CD4-positive, alpha-beta T cell treated with Interferon gamma for 1 hour (primary cell): ENCODE results near the gene DNAJC5.
"Not testable (repeated sequence)": the region's sequence is repeated elsewhere in the genome, so short reads cannot be mapped to it uniquely, and the experiment has no call there.

Source experiments
- DNase-seq: peaks from one replicate; pipeline ENCODE4 v3.0.0-alpha.2; 2020

Gene DNAJC5

DNA sequence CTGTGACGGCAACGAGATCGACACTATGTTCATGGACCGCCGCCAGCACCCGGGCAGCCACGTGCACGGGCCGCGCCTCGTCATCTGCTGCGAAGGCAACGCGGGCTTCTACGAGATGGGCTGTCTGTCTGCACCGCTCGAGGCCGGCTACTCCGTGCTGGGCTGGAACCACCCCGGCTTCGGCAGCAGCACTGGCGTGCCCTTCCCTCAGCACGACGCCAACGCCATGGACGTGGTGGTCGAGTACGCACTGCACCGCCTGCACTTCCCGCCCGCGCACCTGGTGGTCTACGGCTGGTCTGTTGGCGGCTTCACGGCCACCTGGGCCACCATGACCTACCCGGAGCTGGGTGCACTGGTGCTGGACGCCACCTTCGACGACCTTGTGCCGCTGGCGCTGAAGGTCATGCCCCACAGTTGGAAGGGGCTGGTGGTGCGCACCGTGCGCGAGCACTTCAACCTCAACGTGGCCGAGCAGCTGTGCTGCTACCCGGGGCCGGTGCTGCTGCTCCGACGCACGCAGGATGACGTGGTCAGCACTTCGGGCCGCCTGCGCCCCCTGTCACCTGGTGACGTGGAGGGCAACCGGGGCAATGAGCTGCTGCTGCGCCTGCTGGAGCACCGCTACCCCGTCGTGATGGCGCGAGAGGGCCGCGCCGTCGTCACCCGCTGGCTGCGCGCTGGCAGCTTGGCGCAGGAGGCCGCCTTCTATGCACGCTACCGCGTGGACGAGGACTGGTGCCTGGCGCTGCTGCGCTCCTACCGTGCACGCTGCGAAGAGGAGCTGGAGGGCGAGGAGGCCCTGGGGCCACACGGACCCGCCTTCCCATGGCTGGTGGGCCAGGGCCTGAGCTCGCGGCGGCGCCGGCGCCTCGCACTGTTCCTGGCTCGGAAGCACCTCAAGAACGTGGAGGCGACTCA, 32.7 kb upstream of the DNAJC5 start:
- no peak for DNase-seq

DNA sequence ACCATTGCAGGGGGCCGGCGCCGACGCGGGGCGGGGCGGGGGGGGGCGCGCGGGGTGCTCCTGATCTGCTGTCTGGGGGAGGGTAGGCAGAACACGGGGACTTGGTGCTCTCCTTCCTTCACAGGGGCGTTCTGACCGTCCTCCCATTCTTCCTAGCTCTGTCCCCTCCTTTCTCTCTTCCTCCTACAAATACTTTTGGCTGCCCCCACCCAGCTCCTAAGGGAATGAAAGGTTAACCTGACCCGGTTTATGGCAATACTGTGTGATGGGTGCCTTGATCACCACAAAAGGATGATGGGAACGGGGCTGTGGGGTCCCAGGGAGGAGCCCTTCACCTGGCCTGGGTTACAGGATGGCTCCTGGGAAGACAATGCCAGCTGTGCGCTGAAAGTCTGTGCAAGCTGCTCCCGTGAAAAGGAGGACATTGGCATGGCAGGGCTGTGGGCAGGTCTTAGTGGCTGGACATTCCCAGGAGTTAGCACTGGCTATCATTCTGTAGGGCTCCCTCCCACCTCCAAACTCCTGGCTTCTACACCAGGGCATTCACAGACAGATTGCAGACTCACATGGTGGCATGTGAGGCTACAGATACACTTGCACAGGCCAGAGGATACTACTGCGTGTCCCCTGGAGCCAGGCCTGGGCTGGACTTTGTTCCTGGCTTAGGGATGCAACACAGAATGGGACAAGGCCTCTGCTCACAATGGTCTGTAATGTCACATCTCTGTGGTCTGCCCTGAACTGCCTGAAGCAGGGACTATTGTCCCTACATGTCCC, 31.7 kb upstream of the DNAJC5 start:
- no peak for DNase-seq

DNA sequence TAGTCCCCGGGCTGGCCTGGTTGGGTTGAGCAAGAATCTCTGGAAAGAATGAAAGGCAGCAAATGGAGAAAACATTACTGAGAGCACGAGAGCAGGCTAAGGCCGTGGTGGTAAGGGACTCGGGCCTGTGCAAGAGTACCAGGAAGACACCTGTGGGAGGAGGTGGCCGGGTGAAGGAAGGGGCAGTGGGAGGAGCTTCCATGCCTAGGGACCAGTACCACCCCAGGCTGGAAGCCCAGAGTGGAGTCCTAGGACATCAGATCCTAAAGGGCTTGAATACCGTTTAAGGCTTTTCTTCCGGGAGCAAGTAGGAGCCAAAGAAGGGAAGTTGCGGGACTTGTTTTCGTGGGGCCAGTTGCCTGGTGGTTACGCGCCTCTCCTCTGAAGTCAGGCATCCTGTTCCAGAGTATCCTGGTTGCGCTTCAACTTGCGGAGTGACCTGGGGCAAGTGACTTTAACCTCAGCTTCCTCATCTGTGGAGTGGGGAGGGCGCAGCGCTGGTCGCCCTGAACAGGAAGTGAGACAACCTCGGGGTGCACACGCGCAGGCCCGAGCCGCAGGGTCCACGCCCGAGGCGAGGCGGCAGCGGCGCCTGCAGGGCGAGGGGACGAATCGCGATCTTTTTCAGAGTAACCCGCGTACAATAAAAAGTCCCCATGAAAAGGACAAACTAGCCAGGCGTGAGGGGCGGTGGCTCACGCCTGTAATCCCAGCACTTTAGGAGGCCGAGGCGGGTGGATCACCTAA, 31.0 kb upstream of the DNAJC5 start:
- DNase-seq, result peak; percentile 89

DNA sequence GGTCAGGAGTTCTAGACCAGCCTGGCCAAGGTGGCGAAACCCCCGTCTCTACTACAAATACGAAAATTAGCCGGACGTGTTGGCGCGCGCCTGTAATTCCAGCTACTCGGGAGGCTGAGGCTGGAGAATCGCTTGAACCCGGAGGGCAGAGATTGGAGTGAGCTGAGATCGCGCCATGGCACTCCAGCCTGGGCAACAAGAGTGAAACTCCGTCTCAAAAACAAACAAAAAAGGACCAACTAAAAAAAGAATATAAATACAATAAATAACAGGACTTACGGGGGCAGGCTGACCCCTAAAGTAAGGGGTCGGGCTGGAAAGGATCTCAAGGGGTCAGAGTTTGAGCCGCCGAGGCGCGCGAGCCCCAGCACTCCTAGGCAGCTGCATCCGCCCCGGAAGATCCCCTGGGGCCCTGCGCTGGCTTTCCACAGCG, 30.4 kb upstream of the DNAJC5 start:
- DNase-seq, result no peak

DNA sequence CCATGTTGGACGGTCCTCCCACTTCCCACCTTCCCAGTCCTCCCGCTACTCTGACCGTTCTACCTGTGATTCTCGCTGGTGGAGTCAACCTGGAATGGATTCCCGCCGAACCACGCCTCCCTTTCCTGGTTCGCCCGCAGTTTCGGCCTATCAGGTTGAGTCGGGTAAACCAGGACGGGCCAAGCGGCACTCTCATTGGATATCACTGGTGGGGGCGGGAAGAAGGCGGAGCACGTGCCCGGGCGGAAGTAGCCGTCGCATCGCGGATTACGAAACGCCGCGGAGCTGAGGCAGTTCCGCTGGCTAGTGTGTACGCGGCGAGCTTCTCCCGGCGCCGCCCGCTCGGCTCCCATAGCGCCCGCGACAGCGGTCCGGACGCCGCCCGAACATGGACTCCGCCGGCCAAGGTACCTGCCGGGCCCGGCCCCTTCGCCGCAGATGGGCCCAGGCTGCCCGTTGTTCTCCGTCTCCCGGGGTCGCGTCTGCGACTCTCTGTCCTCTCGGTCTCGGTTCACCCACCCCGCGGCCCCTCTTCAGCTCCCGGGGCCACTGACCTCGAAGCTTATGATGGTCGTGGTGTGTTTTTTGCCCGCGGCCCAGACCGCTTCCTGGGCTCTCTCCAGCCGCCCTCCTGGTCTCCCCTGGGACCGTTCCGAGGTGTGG, 29.8 kb upstream of the DNAJC5 start, which contains the start of gene TPD52L2:
TPD52L2 (plus strand) TSS at position 293 of the 663 bp plus-strand sequence; CDS start at position 389, 96 bp downstream.
- peak; percentile 96 for DNase-seq

DNA sequence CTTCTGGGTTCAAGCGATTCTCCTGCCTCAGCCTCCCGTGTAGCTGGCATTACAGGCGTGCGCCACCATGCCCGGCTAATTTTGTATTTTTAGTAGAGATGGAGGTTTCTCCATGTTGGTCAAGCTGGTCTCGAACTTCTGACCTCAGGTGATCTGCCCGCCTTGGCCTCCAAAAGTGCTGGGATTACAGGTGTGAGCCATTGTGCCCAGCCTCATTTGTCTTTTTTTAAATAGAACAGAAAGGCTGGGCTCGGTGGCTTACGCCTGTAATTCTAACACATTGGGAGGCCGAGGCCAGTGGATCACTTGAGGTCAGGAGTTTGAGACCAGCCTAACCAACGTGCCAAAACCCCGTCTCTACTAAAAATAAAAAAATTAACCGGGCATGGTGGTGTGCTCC, 27.9 kb upstream of the DNAJC5 start:
- DNase-seq, result not testable (repeated sequence)

DNA sequence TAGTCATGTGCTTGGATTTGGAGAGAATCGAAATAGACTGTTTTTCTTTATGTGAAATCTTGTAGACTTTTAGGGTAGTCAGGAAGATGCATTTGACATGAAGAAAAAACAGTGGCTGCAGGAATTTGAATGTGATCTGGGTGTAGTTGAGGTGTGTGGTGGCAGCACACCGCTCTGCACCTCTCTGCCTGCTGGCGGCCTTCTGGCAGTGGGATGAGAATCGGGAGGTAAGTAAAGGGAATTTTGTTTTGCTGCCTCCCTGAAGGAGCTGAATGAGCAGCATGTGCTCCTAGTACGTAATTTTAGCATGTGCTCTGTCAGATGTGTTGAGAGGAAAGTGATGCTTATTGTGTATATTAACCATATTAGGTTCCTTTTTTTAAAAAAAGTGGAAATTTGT, 26.7 kb upstream of the DNAJC5 start:
- DNase-seq, result no peak

DNA sequence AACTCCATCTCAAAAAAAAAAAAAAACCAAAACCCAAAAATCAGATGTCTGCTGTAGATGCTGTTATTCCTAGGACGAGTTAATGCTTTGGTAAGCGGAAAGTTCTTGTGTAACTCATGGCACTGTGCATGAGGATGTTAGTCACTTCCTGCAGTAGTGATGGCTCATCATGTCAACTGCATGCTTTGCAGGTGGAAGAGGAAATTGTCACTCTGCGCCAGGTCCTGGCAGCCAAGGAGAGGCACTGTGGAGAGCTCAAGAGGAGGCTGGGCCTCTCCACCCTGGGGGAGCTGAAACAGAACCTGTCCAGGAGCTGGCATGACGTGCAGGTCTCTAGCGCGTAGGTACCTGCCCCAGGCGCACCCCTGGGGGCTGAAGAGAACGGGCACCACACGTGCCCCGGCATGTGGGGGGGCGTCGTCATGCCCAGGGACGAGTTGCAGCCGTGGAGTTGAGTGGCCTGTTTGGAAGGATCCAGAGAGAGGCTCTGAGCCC, 21.4 kb upstream of the DNAJC5 start:
- peak; percentile 71 for DNase-seq

DNA sequence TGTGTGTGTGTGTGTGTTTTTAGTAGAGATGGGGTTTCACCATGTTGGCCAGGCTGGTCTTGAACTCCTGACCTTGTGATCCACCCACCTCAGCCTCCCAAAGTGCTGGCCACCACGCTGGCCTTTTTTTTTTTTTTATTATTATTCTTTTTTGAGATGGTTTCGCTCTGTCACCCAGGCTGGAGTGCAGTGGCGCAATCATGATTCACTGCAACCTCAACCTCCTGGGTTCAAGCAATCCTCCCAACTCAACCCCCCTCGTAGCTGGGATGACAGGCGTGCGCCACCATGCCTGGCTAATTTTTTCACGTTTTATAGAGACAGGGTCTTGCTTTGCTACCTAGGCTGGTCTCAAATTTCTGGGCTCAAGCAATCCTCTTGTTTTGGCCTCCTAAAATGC, 20.7 kb upstream of the DNAJC5 start:
- peak; percentile 41 for DNase-seq

DNA sequence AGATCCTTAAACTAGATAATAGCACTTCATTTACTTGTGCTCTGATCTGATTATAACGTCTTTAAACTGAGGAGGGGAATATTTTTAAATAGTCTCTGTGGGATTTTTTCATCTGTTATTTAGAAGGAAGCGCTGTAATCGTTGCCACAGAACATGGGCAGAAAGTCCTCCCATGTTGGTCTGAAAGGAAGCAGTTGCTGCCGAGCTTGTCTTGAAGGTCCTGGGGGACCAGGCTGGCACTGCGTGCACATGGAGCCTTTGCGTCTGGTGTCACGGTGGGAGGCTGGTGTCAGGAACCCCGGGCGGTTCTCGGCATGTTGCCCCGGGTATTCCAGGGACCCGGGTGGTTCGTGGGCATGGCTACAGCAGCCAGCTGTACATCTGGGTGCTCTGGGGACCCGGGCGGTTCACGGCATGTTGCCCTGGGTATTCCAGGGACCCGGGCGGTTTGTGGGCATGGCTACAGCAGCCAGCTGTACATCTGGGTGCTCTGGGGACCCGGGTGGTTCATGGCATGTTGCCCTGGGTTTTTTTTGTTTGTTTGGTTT, 18.4 kb upstream of the DNAJC5 start:
- DNase-seq, result no peak

DNA sequence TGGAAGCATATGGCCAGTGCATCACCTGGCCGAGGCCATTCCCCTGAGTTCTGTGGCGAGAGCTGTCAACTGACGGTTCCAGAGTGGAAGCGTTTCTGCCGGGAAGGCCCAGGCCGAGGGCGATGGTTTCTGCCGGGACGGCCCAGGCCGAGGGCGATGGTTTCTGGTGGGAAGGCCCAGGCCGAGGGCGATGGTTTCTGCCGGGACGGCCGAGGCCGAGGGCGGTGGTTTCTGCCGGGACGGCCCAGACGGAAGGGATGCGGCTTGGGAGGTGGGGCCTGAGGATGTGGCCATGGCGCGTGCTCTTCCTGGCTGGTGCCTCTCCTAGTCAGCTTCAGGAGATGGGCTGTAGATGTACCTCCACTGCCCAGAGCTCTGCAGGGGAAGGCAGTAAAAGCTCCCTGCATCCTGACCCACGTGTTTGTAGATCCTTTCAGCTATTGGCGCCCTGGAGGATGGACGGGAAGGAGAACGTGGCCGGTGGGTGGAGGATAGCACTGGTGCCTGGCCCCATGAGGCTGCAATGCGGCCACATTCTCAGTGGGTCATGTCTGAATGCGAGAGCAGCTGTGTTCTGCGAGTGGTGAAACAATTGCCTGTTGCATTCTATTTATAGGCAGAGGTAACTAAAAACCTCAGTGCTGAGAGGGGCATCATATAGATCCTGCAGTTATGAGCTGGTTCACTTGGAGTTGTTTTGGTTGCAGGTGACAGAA, 17.0 kb upstream of the DNAJC5 start:
- no peak for DNase-seq

DNA sequence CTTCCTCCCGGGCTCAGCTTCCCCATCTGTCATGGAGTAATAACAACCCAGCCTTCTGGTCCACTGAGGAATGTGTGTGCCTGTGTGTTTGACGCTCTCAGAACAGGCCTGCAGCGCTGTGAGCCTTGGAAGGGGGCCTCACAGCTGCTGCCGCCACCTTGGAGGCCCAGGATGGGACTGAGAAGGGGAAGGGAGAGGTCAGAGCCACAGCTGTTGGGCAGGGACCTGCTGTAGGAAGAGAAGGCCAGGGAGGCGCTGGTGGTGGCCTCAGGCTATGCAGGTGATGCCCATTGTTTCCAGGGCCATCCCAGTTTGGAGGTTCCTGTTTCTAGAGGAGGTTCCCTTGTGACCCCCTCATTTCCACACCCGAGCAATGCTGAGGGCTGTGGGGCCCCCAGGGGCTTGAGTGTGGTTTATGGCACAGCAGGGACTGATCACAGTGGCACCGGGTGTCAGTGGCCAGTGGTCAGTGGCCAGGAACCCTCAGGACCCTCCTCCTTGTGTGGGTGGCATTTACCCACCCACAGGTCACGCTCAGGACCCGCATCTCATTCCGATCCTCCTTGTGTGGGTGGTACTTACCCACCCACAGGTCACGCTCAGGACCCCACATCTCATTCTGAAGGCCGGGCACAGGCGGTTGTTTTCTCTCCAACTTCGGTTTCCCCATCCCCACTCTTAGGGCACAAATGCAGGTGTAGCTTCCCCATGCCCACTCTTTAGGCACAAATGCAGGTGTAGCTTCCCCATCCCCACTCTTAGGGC, 15.8 kb upstream of the DNAJC5 start:
- no peak for DNase-seq

DNA sequence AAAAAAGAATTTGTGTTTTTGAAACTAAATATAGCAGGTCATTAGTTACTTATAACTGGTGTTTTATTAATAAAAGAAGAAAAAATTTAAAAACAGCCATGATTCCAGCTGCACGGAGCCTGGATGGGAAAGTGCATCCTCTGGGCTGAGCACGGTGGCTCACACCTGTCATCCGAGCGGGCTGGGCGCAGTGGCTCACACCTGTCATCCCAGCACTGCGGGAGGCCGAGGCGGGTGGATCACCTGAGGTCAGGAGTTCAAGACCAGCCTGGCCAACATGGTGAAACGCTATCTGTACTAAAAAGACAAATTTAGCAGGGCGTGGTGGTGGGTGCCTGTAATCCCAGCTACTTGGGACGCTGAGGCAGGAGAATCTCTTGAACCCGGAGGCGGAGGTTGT, 14.0 kb upstream of the DNAJC5 start:
- DNase-seq, result not testable (repeated sequence)

DNA sequence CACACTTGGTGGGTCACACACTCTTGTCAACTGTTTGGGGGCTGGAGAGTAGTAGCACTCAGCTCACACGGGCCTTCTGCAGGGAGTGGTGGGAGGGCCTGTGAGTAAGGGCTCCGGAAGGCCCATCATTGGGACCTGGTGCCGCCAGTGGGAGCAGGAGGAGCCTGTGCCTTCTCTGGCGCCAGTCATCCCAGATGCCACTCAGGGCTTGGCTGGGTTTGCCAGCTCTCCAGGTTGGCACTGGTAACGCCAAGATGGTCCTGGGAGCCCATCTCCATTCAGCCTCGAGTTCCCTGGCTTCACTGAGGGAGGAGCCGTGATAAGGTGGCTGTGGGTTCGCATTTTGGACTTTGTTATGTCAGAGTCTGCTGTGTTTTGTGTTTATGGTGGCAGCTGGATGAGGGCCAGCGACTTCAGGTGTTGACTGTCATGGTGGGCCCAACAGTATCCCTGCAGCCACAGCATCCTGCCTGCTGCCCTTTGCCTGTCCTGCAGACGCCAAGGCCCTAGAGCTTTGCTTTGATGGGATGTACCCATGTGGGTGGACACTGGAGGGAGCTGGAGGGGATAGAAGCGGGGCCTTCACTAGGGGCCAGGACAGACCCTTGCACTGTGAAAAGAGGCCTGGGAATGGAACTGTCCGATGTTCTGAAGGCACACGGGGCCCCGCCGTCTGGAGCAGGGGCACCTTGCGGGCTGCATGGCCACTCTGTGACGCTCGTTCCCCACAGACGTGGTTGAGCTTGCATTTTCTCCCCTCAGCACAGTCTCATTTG, 13.3 kb upstream of the DNAJC5 start:
- no peak for DNase-seq

DNA sequence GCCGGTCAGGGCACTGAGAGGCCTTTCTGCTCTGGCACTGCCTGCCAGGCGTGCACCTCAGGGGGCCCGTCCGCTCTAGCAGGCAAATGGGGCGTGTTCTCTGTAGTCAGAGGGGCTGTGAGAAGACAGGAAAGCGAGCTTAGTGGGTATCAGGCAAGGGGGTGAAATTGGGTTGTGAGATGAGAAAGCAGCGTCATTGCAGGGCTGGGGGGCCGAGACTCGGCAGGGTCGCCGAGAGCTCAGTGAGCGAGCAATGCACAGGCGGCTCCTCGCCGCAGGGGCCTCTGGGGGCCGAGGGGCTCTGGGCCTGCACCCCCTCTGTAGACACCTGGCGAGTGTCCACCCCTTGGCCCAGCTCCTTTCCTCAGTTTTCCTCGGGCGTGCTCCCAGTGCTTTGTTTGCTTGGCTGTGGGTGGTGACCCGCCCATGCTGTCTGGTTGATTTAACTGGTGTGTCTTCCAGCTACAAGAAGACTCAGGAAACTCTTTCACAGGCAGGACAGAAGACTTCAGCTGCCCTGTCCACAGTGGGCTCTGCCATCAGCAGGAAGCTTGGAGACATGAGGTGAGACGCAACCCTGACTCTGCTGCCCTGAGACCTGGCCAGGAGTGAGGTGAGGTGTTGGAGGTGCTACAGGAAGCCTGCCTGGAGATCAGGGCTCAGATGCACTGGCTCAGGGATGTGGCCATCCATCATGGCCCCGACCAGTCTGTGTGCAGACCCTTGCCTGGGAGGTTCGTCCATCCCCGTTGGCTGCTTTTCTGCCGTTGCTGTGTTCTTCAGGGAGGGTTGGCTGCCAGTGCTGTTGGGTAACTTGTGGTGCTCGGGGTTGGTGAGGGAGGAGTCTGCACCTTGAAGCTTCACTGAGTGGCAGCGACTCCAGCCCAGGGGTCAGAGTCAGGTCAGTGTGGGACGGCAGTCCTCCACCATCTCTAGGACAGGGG, 12.4 kb upstream of the DNAJC5 start:
- DNase-seq, result no peak

DNA sequence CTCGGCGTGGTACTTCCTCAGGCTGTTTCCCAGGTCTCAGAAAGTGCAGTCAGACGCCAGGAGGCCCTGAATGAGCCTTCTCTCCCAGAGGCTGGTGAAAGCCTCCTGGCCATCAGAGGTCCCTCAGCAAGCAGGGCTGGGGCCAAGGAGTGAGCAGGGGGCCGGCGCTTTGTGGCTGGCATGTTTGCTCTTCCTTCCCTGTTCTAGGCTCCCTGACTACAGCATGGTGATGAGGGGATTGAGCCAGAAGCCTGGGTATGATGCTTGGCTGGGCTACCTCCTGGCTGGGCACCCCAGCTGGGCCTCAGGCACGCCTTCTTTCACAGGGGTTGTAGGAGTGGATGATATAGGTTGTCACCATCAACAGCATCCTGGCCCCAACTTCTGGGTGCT, 11.7 kb upstream of the DNAJC5 start:
- no peak for DNase-seq

DNA sequence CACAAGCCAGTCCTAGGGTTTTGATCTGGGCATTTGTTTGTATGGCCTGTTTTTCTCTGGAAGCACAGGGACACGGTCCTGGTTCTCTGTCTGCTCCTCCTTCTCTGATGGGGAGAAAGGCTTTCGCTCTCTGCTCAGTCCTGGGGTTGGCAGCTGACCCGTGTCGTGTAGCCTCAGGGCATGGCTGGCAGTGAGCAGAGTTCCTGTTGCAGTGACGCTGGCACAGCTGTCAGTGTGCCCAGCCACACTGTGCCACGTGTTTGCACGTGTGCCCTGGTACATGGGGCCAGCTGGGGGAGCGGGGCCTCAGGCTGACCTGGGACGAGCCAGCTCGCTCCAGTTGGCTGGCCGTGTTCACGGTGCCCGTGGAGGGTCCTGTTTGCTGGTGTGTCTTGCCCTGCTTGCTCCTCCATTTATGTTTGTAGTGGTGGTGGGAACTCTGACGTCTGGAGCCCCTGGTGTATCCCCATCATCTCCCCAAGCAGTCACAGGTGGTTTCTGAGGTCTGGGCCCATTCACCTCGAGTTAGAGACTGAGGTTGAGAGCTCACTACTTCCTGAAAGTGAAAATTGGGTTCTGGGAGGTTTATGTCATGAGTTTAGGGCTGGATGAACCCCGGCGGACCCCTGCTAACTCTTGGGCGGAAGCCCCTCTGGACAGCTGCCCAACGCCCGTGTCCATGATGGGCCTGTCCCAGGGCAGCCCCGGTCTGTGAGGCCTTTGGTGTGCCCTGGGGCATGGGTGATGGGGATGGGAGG, 10.2 kb upstream of the DNAJC5 start:
- no peak for DNase-seq
